Peyer's patch (tissue), 4 donors: ENCODE measurements around the gene RERG.

Source experiments
- POLR2A ChIP-seq, 2 donors: fragments of 450-650 bp; IDR thresholded peaks; one replicate each; pipeline ENCODE4 v1.5.1; 2017; ENCODE audit warnings: antibody characterized with exemption in 2 of 2, mild to moderate bottlenecking in 2 of 2, moderate library complexity in 2 of 2
- TF ChIP-seq, protein P1 (sequence below), 6 experiments: fragments of 450-650 bp in 4 of 6; fragments of 200-600 bp in 2 of 6; sonication (generic) in 1 of 6; IDR thresholded peaks; one replicate each; pipeline ENCODE4 v1.5.1; 2017 to 2019; ENCODE audit warnings: antibody characterized with exemption in 6 of 6, mild to moderate bottlenecking in 3 of 6, moderate library complexity in 1 of 6

DNA sequence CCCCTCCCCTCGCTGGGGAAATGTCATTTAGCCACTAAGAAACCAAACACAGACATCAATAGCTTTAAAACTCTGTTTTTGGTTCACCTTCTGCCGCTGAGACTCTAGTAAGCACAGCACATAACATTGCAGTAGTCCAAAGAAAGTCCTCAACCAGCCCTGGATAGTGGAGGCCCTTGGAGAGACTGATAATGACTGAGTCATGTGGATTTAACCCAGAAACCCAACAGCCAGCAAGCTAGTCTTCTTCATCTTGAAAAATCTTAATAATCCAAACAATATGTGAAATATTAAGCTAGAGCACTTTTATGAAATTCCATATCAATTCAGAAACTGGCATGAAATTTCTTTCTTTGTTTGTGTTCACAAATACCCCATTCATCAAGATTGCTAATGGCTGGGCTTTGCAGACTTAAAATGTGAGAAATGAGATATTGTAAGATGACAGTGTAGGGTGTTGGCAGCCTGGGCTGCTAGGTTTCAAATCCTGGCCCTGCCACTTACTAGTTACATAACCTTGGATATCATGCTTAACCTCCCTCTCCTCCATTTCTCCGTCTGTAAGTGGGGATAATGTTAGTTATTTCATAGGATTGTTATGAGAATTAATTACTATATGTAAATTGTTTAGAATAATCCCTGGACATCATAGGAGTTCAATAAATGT lies 40.1 kb downstream of the RERG start:
- TF ChIP-seq, protein P1, sequence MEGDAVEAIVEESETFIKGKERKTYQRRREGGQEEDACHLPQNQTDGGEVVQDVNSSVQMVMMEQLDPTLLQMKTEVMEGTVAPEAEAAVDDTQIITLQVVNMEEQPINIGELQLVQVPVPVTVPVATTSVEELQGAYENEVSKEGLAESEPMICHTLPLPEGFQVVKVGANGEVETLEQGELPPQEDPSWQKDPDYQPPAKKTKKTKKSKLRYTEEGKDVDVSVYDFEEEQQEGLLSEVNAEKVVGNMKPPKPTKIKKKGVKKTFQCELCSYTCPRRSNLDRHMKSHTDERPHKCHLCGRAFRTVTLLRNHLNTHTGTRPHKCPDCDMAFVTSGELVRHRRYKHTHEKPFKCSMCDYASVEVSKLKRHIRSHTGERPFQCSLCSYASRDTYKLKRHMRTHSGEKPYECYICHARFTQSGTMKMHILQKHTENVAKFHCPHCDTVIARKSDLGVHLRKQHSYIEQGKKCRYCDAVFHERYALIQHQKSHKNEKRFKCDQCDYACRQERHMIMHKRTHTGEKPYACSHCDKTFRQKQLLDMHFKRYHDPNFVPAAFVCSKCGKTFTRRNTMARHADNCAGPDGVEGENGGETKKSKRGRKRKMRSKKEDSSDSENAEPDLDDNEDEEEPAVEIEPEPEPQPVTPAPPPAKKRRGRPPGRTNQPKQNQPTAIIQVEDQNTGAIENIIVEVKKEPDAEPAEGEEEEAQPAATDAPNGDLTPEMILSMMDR (IDR thresholded peaks at IDR 0.05), result no peak
- no peak for TF ChIP-seq POLR2A (IDR thresholded peaks at IDR 0.05)
